GM12878 (cell line): ENCODE measurements around the gene TUBB. TPM values are rescaled to one million over a fixed set of nuclear protein-coding genes. Genes with fewer than 3 reads are reported as not detected.
A peak's percentile ranks its signal among the peaks of the same experiment; 100 is the strongest.

Experiments
- CEBPB ChIP-seq, 2 experiments: fragments of 150-350 bp in 1 of 2; IDR thresholded peaks; 2 replicates each; pipeline ENCODE4 v1.6.1; 2012 to 2014; ENCODE audit warnings: low read depth in 2 of 2, low read length in 2 of 2, borderline replicate concordance in 1 of 2, inconsistent platforms in 1 of 2
- CEBPZ ChIP-seq: fragments of 150-350 bp; IDR thresholded peaks from 2 replicates; pipeline ENCODE4 v1.6.1; 2016; ENCODE audit warnings: low read depth, low read length
- CHD2 ChIP-seq: IDR thresholded peaks from 2 replicates; pipeline ENCODE4 v1.6.1; 2011; ENCODE audit warnings: low read depth, low read length, improper control_type of control experiment, borderline replicate concordance
- E4F1 ChIP-seq: fragments of 450-650 bp; IDR thresholded peaks from 2 replicates; pipeline ENCODE4 v1.6.1; 2018; ENCODE audit warnings: borderline replicate concordance, mild to moderate bottlenecking; ENCODE audit not compliant: partially characterized antibody
- ELK1 ChIP-seq: IDR thresholded peaks from 2 replicates; pipeline ENCODE4 v1.6.1; 2012; ENCODE audit warnings: low read depth, low read length, improper control_type of control experiment
- EZH2 ChIP-seq: IDR thresholded peaks from 2 replicates; pipeline ENCODE4 v1.6.1; 2012; ENCODE audit warnings: low read depth, mild to moderate bottlenecking, control low read depth, inconsistent platforms, low read length, borderline replicate concordance; ENCODE audit not compliant: control insufficient read depth
- HDAC6 ChIP-seq: fragments of 200-600 bp; sonication (generic); IDR thresholded peaks from one replicate; pipeline ENCODE4 v1.8.0; 2017; ENCODE audit warnings: antibody characterized with exemption; ENCODE audit not compliant: unreplicated experiment
- IKZF1 ChIP-seq: fragments of 450-650 bp; conservative IDR thresholded peaks from 2 replicates; pipeline ENCODE4 v1.6.1; 2017; ENCODE audit warnings: antibody characterized with exemption, mild to moderate bottlenecking
- MEF2A ChIP-seq: IDR thresholded peaks from 2 replicates; pipeline ENCODE4 v1.6.1; 2011; ENCODE audit warnings: low read depth, mild to moderate bottlenecking, low read length, moderate library complexity; ENCODE audit not compliant: insufficient read depth
- MYB ChIP-seq: fragments of 150-350 bp; IDR thresholded peaks from 2 replicates; pipeline ENCODE4 v1.6.1; 2014; ENCODE audit warnings: mild to moderate bottlenecking, low read depth, low read length, borderline replicate concordance
- NBN ChIP-seq: fragments of 450-650 bp; IDR thresholded peaks from 2 replicates; pipeline ENCODE4 v1.6.1; 2016
- NR2C2 ChIP-seq: IDR thresholded peaks from 2 replicates; pipeline ENCODE4 v1.6.1; 2011; ENCODE audit warnings: borderline replicate concordance, low read depth; ENCODE audit not compliant: control insufficient read depth, insufficient read length
- SP1 ChIP-seq: IDR thresholded peaks from one replicate; pipeline ENCODE4 v1.6.1; 2011; ENCODE audit warnings: low read depth, low read length
- SREBF1 ChIP-seq: IDR thresholded peaks from 2 replicates; pipeline ENCODE4 v1.6.1; 2012; ENCODE audit warnings: mild to moderate bottlenecking, low read length
- SREBF2 ChIP-seq: IDR thresholded peaks from 2 replicates; pipeline ENCODE4 v1.6.1; 2012; ENCODE audit warnings: mild to moderate bottlenecking, low read length
- TAF1 ChIP-seq: IDR thresholded peaks from 2 replicates; pipeline ENCODE4 v1.6.1; 2011; ENCODE audit warnings: mild to moderate bottlenecking, low read depth, low read length, borderline replicate concordance
- TCF12 ChIP-seq: IDR thresholded peaks from 2 replicates; pipeline ENCODE4 v1.6.1; 2011; ENCODE audit warnings: low read depth, mild to moderate bottlenecking, low read length
- TCF3 ChIP-seq: IDR thresholded peaks from 2 replicates; pipeline ENCODE4 v1.6.1; 2012; ENCODE audit warnings: low read depth, mild to moderate bottlenecking, low read length, borderline replicate concordance; ENCODE audit not compliant: insufficient read depth
- ZBTB4 ChIP-seq: fragments of 450-650 bp; formaldehyde crosslinking; IDR thresholded peaks from 2 replicates; pipeline ENCODE4 v1.4.0; 2022; ENCODE audit warnings: mild to moderate bottlenecking, moderate library complexity
- ZSCAN29 ChIP-seq: fragments of 450-650 bp; IDR thresholded peaks from 2 replicates; pipeline ENCODE4 v1.6.1; 2017; ENCODE audit warnings: mild to moderate bottlenecking, moderate library complexity
- polyA plus RNA-seq, 11 experiments: library from polyadenylated mRNA; depleted of rRNA in 4 of 11; unstranded in 6 of 11; stranded (reverse) in 5 of 11; fragments of >200 nt; fragmentation: Nextera tagmentation in 4 of 11; fragmentation: Illumina TruSeq in 1 of 11; extraction: Ambion mirVana in 4 of 11; extraction: Trizol in 1 of 11; gene quantifications; 1 replicate in 1 of 11; 2 replicates in 10 of 11; pipeline versions ENCODE4 v1.2.1 to v1.2.3, GENCODE V29; 2011 to 2016; ENCODE audit warnings: inconsistent platforms in 2 of 11, missing spikeins in 2 of 11, low read depth in 1 of 11
- total RNA-seq, 4 experiments: library from RNA; depleted of rRNA in 3 of 4; stranded (reverse); fragments of >200 nt in 3 of 4; fragmentation: Illumina TruSeq in 1 of 4; extraction: Trizol in 1 of 4; gene quantifications; 2 replicates each; pipeline versions ENCODE4 v1.2.1 to v1.2.3, GENCODE V29; 2013 to 2021

The TUBB gene
- total and polyA plus RNA-seq, 10 of the 15 experiments (the other 5 are each of a cell fraction or from before 2014, with no cell fraction given) = 1,039 to 3,052 (median 1,656) TPM

GRCh38 chr6:30717129-30717844 is 2.9 kb upstream of the TUBB start, which contains the start of gene MDC1 (continued):
- peak; percentile 48; the same call in 1 of the 2 replicates for TF ChIP-seq ELK1
- no peak for TF ChIP-seq ZSCAN29
- TF ChIP-seq SREBF2 = no peak
- no peak for TF ChIP-seq E4F1
- TF ChIP-seq ZBTB4 = no peak
- peak; percentile 90 for TF ChIP-seq CHD2
- TF ChIP-seq NR2C2 = no peak
- TF ChIP-seq SREBF1 = no peak
- TF ChIP-seq NBN = peak; percentile 97
- TF ChIP-seq IKZF1 = peak; percentile 92
- TF ChIP-seq EZH2 = no peak
- TF ChIP-seq TCF12 = peak; percentile 99
- peak; percentile 99 for TF ChIP-seq TCF3
- peak; percentile 16; the same call in 1 of the 2 replicates for TF ChIP-seq CEBPZ
- peak; percentile 80; the same call in 1 of the 2 replicates for TF ChIP-seq MYB
- no peak for TF ChIP-seq CEBPB (IDR thresholded peaks at IDR 0.05; ENCODE audit: borderline replicate concordance in 1 of 2, low read depth in 2 of 2, low read length in 2 of 2)
- TF ChIP-seq MEF2A = peak; percentile 73
- TF ChIP-seq SP1 = peak; percentile 94
- no peak for TF ChIP-seq HDAC6
- TF ChIP-seq TAF1 = peak; percentile 95
